Stimulated activated CD4-positive, alpha-beta T cell treated with anti-CD3 and anti-CD28 coated beads, TNF-alpha, amount 100 ng/mL, for 4 hours (primary cell): ENCODE results near the gene BICRAL.
A peak's percentile ranks its signal among the peaks of the same experiment; 100 is the strongest.

Source experiments
- DNase-seq, 3 experiments: peaks; one replicate each; pipeline ENCODE4 v3.0.0-alpha.2; 2020; ENCODE audit warnings: low read depth in 3 of 3

The BICRAL gene

DNA sequence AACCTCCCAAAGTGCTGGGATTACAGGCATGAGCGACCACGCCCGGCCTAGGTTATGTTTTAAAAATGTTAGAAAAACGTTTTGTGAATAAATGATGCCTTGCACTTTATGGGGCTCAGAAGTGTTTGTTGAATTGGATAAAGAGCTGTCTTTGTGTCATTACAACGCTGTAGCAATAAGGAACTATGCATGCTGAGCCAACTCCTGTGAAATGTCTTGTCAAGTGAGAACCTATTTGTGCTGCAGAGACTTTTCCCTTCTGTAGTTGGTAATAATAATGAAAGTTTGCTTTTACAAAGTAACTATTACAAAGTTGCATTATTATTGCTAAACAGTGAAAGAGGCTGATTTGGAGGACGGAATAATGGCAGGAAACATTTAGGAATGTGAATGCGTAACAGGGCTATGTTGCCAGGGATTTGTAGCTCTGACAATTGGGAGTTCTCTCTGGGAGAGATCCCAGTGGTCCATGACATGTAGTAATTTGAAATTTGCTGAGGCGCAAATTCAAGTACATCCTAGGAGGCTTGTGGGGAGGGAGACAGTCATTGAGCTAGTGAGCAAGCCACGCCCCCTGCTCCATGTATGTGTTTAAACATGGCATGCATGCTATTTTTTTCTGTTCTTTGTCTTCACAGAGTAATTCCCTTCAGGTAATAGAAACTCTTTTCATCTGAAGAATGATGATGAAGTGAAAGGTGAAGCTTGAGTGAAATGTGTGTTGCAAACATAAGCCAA is 16.8 kb upstream of the BICRAL start:
- no peak for DNase-seq

DNA sequence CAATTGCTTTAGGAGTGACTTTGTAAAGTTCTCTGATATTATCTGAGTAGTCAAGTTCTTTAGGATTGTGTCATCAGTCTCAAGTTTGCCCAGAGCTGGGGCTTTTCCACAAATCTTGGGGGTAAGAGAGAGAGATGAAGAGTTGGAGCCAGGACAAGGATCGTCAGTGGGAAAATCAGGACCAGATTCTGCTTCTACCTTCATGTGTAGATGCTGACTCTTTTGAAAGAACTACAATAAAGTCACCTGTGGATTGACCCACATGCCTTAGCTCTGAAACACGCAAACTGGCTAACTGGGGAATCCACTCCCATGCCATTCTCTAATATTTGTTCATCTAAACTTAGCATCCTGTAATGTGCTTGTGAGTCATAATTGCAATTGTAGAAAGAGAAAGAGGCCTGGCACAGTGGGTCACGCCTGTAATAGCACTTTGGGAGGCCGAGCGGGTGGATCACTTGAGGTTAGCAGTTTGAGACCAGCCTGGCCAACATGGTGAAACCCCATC is 15.6 kb upstream of the BICRAL start:
- DNase-seq, result no peak

DNA sequence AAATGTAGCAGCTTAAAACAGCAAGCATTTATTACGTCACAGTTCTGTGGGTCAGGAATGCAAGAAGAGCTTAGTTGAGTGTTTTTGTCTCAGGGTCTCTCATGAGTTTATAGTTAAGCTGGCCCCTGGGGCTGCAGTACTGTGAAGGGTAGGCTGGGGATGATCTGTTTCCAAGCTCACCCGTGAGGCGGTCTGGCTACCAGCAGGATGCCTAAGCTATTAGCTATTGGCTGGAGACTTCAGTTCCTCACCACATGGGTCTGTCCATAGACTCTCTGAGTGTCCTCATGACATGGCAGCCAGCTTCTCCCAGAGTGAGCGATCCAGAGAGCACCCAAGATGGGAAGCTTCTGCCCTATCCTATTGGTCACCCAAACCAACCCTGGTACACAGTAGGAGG is 12.8 kb upstream of the BICRAL start:
- DNase-seq, result no peak

DNA sequence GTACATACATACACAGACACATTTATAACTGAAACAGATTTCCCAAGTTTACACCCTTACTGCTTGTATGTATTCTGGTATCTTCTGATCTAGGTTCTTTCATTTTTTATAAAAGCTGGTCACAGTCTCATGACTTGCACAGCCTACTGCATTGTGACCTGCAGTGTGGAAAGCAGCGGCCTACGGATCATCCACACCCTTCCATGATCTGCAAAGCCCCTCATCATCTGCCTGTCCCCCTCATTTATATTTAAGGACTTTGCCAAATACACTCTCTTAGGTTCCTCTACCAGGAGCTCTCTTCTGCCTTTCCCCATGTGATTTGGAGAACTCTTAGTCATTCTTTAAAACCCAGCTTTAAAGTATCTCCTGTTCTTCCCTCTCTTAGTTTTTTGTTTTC is 12.0 kb upstream of the BICRAL start:
- no peak for DNase-seq

DNA sequence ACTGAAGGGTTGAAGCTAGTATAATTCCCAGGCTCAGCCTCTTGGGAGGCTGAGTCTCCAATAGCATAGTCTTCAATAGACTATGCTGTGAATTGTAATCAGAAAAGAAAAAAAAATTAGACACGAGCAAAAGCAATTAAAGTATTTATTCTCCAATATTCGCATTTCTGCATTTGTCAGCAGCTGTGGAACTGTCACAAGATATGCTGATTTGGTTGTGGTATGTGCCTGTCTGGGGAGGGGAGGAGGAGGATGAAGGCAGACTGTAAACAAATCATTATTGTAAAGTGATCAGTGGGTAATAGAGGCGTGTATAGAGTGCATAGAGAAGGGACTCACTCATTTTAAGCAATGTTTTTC is 10.1 kb upstream of the BICRAL start:
- DNase-seq, result no peak

DNA sequence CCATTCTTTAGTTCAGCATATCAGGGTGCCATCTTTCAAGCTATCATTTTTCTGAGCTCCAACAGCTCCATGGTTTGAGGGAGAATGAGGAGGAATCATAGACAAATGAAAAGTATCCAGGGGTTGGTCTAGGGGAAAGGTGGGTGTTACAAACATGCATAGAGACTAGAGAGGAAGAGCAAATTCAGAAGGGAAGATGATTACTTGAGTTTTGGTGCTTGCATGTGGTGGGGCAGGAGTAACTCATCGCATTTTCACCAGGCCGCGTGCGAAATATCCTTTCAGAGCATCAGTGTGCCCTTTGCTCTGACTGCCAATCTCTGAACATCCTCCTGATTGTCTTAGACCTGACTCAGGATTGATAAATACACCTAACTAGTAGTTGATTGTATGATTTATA is 7.7 kb upstream of the BICRAL start:
- DNase-seq, result no peak

DNA sequence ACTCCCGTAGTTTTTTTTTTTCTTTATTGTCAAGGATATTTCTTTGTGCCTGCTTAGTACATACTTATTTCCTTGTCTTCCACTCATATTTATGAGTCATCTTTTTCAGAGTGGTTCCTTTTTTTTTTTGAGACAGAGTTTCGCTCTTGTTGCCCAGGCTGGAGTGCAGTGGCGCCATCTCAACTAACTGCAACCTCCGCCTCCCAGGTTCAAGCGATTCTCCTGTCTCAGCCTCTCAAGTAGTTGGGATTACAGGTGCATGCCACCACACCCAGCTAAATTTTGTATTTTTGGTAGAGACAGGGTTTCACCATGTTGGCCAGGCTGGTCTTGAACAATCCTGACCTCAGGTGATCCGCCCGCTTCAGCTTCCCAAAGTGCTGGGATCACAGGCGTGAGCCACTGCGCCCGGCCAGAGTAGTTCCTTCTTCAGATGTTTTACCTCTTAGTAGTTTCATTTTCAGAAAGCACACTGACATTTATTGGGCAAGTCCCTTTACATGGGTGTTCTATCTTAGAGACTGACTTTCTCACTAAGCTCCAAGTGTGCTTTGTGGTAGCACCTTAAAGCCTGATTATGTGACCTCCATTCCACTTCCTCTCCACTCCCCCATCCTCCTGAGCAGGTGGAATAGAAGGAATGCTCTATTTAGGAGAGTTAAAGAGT is 6.9 kb upstream of the BICRAL start:
- DNase-seq, result peak in 2 of 3 experiments; percentile 10 to 29

DNA sequence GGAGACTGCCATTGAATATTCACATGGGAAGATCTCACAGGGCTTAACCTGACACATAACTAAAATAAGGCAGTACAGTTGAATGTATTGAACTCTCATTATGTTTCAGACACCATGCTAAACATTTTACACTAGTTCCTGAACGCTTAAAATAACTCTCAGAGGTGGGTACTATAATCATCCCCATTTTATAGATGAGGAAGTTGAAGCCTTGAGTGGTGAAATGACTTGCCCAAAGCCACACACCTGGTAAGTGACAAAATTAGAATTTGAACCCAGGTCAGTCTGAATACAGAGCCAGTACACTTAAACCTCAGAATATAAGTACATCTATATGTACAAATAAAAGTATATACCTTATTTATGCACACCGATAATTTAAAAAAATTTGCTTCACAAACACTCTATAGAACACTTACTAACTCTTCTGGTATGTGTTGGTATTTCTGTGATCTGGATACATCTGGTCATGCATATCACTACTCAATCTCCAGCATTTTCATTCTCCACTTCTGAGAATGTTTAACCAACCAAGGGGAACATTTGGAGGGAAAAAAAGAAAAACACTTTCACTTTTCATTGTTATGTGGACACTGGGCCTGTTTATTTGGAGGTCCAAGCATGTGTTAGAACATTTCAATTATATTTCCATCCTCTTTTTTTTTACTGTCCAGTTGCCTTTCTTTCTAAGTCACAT is 4.6 kb upstream of the BICRAL start:
- DNase-seq, result no peak

DNA sequence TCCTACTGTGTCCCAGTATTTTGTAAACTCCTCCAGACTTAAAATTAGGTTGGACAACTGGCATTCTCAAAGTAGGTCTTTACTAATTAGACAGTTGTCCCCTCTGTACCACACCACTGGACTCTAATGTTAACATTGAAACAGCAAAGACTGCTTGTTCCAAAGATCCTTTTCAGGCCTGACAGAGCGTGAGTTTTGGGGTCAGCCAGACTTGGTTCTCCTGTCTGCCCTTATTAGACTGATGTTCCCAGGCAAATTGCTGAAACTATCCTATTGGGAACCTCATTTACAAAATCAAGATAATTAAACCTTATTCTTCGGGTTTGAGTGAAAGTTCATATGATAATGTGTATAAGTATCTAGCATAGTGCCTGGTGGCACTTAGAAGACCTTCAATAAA is 3.7 kb upstream of the BICRAL start:
- DNase-seq, result no peak

DNA sequence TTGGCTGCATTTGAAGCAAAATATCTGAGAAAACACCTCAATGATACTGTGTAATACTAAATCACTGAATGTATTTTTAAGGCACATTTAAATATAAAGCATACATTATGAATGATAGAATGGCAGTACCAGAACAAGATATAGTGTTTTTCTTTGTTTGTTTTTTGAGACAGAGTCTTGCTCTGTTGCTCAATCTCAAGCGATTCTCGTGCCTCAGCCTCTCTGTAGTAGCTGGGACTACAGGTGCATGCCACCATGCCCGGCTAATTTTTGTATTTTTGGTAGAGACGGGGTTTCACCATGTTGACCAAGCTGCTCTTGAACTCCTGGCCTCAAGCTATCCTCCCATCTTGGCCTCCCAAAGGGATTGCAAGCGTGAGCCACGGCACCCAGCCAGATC is 2.3 kb upstream of the BICRAL start:
- DNase-seq, result no peak

DNA sequence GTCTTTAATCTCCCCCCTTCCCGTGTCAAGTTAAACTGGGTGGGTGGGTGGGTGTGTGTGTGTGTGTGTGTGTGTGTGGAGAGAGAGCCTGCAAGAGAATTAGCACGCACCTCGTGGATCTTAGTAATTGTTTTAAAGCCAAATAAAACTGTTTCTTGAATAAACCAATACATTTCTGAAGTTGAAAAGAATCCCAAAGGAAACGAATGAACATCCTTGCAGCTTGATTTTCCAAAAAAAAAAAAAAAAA is 381 bp upstream of the BICRAL start:
- no peak for DNase-seq

DNA sequence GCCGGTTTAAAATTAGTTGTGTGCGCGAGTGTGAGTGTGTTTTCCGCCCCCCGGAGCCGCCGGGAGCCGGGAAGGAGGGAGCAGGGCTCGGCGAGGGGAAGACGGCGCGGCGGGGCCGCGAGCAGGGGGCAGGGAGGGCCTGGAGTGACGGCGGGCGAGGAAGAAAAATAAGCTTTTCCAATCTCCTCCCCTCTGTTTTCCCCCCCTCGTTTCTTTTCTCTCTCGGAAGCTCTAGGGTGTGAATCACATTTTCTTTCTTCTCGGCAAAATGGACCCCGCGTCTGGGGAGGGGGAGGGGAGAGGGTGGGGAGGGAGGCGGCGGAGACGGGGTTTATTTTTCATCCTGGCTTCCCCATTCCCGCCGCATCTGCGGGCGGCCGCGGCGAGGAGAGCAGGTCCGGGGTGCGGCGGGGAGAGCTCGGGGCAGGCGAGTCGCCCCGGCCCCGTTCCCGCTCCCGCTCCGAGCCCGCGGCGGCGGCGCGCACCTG is 881 bp downstream of the BICRAL start:
- DNase-seq, result peak; percentile 59 to 67 (median 63)

DNA sequence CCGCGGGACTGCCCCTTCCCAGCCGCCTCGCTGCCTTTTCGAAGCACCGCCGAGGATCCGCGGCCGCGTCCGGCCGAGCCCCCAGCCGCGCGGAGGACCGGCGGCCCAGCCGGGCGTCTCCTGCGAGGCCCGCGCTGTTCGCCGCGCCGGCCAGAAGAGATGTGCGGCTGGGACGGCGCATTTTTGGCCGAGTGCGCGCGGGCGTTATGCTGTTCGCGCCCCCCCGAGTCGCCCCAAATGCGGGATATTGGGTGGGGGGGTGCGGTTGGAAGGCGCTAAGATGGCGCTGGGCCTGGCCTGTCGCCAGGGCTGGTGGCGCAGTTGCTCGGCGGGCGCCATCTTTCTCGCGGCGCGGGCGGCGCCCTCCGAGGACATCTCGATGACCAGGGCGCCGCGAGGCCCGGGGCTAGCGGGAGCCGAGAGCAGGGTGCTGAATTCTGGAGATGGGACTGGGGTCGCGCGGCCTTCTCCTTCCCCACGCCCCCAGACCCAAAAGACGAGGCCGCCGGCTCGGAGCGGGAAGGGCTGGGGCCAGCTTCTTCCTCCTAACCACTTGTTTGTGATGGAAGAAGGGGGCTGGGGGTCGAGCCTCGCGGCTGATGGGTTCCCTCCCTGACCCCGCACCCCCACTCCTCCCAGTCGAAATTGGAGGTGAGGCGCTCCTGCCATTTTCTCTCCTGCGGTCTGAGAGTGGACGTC is 1.5 kb downstream of the BICRAL start:
- DNase-seq, result peak; percentile 52 to 68 (median 55)

DNA sequence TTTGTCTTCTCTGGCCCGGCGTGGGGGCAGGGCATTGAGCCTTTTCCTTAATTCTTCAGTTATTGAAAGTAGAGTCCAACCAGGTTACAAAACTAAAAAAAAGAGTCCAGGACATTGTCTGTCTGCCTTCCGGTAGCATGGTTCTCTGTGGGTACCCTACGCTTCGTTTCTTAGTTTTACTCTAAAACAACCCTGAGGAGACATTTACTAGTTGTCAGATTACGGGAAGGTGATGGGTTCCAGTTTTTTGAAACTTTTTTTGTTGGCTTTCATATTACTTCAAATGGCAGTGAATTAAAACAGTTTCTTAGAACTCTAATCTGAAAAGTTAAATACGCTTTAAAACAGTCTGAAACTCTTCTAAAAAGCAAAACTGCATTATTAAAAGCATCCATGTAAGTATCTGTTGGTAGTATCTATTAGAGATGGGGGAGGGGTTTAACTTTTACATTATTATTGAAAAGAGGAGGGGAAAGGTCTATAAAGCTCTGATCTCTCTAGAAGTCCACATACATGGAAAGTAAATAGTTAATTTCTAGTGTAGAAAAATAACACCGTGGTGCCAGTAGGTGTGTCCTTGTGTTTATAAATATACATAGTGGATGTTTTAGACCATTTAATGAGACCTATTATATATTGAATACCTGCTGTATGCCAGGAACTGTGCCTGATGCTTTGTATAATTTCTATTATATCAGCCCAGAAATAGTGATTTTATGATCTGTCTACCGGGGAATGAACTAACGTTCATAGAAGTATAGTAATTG is 2.2 kb downstream of the BICRAL start:
- DNase-seq, result no peak

DNA sequence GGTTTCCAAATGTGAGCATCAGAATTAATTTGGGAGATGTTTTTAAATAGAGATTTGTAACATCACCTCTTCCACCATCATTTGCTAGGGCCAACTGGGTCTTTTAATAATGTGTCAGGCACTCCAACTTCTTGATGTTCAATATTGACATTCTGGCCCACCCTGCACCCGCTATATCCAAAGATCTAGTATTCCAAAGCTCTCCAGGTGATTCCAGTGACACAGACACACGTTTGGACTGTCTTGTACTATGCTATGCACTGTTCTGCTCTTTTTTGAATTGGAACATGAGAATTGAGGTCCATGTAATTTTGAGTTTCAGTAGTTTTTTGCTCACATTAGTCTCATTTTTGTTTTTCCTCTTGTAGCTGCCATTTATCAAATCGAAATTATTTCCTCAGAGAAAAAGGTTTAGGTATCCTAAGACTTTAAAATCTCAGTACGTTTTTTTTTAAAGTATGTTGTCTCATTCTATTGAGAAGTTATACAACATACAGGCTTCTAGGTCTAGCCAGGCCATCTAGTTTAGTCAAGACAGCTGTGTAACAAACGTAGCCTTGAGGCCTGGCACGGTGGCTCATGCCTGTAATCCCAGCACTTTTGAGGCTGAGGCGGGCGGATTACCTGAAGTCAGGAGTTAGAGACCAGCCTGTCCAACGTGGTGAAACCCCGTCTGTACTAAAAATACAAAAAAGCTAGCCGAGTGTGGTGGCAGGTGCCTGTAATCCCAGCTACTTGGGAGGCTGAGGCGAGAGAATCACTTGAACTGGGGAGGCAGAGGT is 3.1 kb downstream of the BICRAL start:
- no peak for DNase-seq

DNA sequence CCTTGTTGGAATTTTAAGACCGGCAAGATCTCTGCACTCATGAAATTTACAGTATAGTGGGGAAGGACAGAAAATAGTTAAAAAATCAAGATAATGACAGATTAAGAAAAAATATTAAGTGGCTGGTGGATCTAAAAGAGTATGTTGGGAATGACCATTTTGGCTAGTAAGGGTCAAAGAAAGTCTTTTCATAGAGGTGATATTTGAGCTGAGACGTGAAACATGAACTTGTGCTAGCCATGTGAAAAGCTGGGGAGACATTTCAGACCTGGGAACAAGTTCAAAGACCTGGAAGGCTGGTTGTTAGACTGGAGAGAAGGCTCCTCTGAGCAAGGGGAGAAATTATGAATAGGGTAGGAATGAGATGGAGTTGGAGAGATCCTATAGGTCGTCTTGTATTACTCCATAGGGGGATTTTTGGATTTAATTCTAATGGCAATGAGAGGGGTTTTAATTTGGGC is 4.7 kb downstream of the BICRAL start:
- no peak for DNase-seq

DNA sequence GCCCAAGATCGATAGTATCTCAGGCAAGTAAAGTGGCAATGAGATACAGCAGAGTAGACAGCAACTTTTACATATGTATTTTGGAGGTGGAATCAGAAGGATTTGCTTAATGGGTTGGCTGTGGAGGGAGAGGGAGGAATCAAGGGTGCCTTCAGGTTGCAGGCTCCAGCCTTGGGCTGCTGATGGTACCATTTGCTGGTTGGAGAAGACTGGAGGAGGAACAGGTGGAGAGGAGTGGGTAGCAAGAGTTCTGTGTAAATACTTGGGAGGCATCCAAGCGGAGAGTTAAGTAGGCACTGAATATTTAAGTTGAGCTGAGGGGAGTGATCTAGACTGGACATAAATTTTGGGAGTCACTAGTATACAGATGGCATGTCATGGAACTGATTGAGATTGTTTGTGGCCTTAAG is 5.2 kb downstream of the BICRAL start:
- no peak for DNase-seq

DNA sequence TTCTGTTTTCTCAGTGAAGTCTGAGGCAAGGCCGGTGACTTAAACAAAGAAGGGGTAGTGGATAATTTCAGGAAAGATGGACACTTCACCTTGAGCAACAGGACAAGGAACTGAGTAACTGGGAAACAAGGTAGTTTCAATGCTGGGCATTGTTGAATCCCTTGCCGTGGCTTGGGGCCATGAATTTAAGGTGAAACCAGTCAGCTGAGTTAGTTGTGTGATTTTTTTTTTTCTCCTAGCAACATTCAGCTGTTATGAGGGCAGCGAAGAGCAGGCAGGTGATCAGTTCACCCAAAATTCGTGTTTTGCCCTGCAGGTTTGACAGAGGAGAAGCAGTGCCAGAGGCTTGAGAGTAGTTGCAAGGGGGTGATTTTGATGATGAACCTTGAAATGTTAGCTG is 6.8 kb downstream of the BICRAL start:
- DNase-seq, result no peak

DNA sequence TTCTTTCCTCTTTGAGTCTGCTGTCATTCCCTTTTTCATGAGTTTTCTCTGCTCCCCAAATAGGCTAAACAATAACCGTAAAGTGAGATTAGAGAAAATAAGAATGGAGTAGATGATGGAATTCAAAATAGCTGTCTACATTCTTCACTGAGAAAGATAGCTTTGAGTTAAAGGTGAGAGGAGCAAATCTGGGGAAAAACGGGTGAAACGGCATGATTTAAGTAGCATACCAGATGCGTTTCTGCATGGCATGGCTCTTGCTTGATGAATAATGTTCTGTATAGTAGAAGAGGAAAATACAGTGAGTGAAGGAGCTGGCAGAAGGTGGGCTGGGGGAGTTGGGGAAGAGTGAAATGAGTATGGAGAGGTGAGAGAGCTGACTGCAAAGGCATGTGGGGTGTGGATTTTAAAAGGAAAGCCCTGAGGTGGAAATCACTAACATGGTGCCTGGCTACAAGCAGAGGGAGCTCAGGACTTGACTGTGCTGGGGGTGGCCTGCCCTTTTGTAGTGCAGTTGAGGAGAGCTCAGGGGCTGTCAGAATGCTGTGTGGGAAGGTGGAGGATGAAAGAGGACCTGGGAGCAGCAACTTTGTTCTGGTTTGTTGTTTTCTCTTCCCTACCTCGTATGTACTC is 8.8 kb downstream of the BICRAL start:
- no peak for DNase-seq

DNA sequence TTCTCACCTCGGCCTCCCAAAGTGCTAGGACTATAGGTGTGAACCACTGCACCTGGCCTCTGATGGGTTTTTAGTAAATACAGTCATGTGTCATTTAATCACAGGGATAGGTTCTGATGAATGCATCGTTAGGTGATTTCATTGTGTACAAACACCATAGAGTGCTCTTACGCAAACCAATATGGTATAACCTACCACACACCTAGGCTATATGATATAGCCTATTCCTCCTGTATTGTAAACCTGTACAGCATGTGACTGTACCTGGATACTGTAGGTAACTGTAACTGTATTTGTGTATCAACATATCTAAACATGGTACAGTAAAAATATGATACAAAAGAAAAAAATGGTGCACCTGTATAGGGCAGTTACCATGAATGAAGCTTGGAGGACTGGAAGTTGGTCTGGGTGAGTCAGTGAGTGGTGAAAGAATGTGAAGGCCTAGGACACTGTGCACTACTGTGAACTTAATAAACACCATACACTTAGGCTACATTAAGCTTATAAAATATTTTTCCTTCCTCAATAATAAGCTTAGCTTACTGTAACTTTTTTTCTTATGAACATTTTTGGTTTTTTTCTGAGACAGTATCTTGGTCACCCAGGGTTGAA is 10.0 kb downstream of the BICRAL start:
- DNase-seq, result no peak
